HT1080 (cell line): Measurements from ENCODE around the gene CSMD2. TPM values are rescaled to one million over a fixed set of nuclear protein-coding genes. Genes with fewer than 3 reads are reported as not detected.
A peak's percentile ranks its signal among the peaks of the same experiment; 100 is the strongest.

Experiments
- DNase-seq: peaks from one replicate; pipeline ENCODE4 v3.0.0-alpha.2; 2015; ENCODE audit warnings: low read depth
- total RNA-seq: library from RNA; depleted of rRNA; stranded (reverse); fragments of >200 nt; shearing (Covaris generic); gene quantifications from 2 replicates; pipeline ENCODE4 v1.2.3, GENCODE V29; 2014

CSMD2 gene
- total RNA-seq, 1 experiment from 2014 or later, result 2.3 TPM

- DNase-seq, result no peak
Measured at GRCh38 chr1:34156739-34157138, 8.3 kb downstream of the CSMD2 start.

GRCh38 chr1:34155860-34156259 is 9.2 kb downstream of the CSMD2 start:
- peak; percentile 39 for DNase-seq

DNA sequence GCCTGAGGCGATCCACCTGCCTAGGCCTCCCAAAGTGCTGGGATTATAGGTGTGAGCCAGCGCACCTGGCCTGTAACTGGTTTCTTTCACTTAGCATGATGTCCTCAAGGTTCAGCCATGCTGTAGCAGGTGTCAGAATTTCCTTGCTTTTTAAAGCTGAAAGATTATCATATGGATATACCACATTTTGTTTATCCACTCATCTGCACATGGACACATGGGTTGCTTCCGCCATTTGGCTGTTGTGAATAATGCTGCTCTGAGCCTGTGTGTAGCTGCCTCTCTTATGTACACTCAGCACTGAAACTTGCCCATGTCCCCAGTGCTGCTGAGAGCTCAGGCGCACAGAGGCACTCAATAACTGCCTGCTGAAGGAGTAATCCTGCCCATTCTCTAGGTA is 11.8 kb downstream of the CSMD2 start:
- no peak for DNase-seq

DNA sequence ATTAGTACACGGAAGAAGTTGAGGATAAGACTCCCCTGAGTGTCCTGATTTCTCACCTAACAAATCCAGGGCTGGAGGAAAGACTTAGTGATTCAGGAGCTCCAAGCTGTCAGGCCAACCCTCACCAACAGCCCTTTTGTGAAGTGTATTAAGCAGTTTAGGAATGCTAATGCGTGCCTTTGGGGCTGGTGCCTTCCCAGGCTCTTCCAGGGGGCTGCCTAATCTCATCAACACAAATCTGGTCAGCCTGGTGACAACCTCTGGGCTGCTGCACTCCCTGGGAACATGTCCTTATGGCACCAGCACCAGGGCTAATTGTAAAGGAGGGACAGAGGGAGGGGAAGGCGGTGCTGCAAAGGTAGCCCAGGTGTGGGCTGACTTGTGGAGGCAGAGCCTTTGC is 15.5 kb downstream of the CSMD2 start:
- DNase-seq, result no peak

DNA sequence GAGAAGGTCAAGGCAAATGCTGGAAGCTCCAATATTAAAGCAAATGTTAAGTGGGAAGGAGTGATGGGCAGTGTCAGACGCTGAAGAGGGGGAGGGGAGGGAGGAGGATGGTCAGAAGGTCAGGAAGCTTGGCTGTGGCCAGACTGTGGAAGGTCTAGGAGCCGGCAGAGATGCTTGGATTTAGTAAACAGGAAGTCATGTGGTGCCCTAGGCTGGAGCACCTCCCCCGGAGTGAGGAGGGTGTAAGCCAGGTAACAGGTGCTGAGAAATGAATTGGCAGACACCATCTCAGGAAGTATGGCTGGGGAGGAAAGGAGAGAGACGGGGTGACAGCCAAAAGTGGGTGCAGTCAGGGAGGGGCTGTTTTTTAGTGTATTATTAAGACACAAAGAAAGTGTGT is 17.7 kb downstream of the CSMD2 start:
- no peak for DNase-seq

- no peak for DNase-seq
Measured at GRCh38 chr1:34144766-34145165, 20.3 kb downstream of the CSMD2 start.

DNA sequence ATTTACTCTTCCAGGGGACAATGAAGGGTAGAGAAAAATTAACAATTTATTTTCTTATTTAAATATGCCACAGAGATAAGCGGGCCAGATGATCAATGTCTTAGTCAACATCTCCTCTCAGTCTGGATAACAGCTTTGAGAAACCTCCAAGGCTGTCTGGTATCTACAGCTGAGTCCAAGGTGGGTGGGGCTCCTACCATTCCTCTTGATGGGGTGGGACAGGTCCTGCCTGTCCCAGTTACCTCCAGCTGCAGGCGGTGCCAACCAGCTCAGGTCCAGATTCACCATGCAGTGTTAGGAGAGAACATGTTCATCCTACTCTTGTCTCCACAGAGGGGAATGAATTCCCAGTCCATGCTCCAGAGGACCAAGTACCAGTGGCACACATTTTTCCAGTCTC is 21.1 kb downstream of the CSMD2 start:
- DNase-seq, result no peak

- no peak for DNase-seq
Measured at GRCh38 chr1:34140011-34140676, 24.9 kb downstream of the CSMD2 start.

GRCh38 chr1:34137411-34137810 is 27.6 kb downstream of the CSMD2 start:
- DNase-seq, result no peak

DNA sequence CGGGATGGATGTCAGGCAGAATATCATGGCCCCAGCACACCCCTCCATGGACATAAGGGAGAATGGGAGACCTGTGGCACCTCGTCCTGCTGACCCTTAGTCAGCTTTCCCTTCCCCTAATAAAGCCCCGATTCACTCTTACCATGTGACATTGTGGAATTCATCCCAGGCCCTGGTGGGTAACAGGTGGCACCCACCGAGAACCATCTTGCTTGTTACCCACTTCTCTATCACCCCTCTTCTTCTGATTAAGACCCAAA is 32.9 kb downstream of the CSMD2 start:
- DNase-seq, result no peak

GRCh38 chr1:34131396-34132160 is 33.5 kb downstream of the CSMD2 start:
- DNase-seq, result peak; percentile 65

- no peak for DNase-seq
Measured at GRCh38 chr1:34130306-34130705, 34.7 kb downstream of the CSMD2 start.

DNA sequence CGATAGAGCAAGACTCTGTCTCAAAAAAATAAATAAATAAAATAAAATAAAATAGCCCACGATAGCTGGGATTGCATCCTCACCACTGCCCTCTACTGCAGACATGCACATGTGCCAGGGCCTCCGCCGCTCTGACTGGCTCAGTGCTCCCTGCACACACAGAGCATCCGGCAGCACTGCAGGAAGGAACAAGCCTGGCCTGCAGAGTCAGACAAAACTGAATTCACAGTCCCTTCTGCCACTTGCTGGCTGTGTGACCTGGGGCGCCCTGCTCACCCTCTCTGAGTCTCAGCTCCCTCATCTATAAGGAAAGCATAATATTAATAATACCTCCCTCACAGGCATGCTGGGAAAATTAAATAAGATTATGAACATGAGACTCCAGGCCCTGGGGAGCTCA is 35.4 kb downstream of the CSMD2 start:
- peak; percentile 42 for DNase-seq

DNA sequence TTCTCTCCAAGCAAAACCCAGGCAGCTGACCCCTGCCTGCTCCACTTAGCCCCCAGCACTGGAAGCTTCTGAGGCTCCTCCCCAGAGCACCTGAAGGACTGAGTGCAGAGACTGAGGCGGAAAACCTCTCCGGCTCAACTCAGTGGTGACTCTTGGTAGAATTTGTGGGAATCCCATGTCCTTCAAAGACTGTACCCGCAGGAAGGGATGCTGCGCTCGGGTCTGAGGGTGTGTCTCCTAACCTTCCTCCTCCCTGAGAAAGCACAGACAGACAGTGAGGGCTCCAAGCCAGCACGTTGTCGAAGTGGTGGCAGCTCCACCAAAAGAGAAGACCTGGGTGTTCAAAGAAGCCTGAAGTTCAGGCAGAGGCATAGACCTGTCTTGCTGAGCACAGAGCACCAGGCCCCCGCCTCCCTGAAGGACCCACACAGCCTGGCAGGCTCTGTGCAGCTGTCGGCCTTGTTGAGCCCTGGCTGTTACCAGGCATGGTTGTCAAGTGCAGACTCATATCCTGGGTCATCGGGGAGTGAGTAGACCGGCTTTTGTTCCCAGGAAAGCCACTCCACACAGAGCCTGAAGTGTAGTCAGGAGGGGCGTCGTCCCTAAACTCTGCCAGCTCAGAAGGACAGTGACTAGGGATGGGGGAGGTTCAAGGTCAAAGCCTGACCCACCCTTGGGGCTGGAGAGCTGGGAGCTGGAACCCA is 36.7 kb downstream of the CSMD2 start:
- DNase-seq, result peak; percentile 82

DNA sequence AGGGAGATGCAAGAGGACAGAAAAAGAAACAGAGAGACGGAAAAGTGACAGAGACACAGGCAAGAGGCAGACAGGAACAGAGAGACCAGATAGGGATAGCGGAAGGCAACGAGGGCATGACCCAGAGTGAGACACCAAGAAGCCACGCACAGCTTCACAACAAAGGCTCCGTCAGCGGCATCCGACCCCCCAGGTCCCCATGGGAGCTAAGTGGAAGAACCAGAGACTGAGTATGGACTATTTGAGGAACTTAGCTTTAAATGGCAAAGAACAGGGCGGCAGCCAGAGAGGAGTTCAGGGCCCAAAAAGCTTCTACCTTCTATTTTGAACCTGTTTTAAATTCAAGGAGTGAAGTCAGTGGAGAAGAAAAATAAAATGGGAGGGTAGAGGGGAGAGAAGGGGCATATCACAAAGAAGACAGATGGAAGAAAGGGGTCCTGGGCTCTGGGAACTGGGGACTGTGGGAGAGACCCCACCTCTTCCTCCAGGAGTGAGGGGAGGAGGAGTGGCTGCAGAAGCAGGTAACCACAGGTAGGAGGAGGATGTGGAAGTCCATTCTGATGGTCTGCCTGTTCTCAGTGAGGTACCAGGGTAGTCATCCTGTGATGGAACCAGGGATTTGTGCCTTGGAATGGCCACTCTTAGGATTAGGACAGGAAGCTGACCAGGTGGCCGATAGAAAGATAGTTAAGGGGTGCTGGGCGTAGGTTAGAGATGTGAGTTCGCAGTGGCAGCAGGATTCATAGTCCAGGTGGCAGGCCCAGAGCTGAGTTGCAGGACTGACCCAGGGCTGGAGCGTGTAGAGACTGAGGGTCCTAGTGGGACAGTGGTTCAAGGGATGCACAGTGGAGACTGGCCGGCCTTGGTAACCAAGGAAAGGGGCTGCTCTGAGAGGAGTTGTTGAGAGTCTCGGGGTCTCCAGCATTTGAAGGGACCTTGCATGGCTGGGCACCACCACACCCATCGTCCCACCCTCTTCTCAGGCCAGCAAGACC is 37.7 kb downstream of the CSMD2 start:
- no peak for DNase-seq

GRCh38 chr1:34126486-34126885 is 38.5 kb downstream of the CSMD2 start:
- DNase-seq, result no peak

GRCh38 chr1:34125721-34126380 is 39.2 kb downstream of the CSMD2 start:
- peak; percentile 59 for DNase-seq

DNA sequence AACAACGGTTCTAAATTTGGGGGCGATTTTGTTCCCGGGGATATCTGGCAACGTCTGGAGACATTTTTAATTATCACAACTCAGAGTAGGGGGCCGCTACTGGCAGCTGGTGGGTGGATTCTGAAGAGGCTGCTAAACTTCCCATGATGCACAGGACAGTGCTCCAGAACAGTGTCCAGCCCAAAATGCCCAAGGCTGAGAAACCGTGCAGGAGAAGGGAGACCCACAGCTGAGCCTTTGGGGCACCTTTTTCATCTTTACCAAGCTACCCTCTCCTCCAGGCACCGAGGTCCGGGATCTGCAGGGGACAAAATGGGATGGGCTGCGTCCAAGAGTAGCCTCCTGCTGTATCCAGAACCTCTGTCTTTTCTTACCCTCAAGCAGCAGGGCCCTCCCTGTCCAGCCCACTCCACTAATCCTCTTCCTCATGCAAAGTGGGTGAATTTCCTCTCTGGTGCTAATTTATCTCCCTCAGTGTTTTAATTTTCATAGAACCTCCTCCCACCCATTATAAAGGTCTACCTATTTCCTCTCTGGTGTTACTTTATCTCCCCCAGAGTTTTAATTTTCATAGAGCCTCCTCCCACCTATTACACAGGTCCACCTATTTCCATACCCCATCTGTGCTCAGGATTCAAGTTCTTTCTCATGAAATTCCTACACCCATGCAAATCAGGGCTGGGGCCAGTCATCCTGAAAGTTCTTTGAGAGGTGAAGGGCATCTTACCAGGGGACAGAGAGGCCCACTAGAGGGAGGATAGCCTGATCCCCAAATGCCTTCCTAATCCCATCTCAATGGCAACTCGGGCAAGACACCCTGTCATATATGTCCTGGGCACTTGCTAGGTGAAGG is 42.7 kb downstream of the CSMD2 start:
- no peak for DNase-seq

DNA sequence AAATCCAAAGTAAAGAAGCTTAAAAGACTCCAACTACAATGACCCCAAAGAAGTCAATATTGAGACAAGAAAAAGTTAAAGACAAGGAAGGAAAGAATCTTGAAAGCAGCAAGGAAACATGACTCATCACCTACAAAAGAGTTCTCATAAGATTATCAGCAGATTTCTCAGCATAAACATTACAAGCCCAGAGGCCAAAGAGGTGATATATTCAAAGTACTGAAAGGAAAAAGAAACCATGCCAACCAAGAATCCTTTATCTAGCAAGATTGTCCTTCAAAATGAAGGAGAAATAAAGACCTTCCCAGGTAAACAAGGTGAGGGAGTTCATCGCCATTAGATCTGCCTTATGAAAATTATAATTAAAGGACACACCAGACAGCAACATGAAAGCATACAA is 49.8 kb downstream of the CSMD2 start:
- peak; percentile 58 for DNase-seq

DNA sequence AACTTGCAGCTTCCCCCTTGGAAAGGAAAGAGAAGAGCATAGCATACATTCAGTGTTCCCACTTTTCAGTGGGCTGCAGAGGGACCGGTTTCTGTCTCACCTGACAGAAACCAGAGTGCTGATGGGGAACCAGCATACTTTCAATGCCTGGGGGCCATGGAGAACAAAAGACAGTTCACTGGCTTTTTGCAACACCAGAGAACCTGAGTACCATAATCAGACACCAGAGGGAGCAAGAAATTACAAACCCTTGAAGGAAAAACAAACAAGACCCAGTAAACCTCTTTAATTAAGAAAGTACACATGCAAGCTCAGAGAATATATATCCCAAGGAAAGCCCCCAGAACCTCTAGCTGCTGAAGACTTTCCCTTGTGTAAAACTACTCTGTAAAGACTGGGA is 51.1 kb downstream of the CSMD2 start:
- no peak for DNase-seq
